Endothelial cell of umbilical vein (primary cell): ENCODE data around the gene MYZAP. TPM values are rescaled to one million over a fixed set of nuclear protein-coding genes. Genes with fewer than 3 reads are reported as not detected.
A peak's percentile ranks its signal among the peaks of the same experiment; 100 is the strongest.

Experiments used
- BruUV-seq: library from RNA; stranded (reverse); fragments of 400-500 nt; replicated peaks from 2 replicates; lab custom pipeline; 2021; lab: Mats Ljungman, UMichigan
- CTCF ChIA-PET: fragments of 300-600, 350-600 bp; sonication (Branson Sonifier 250); formaldehyde crosslinking; loops from one replicate; lab custom pipeline; 2021; ENCODE audit warnings: antibody characterized with exemption, inconsistent platforms; lab: Charles Lee
- POLR2A ChIA-PET: fragments of 300-600, 350-600 bp; sonication (Branson Sonifier 250); formaldehyde crosslinking; loops from one replicate; lab custom pipeline; 2021; ENCODE audit warnings: antibody characterized with exemption, inconsistent platforms; lab: Charles Lee
- DNase-seq: peaks from one replicate; pipeline ENCODE4 v3.0.0-alpha.2; 2011; ENCODE audit warnings: low read depth, low spot score
- FAIRE-seq: peaks from 2 replicates; lab custom pipeline; 2011; peaks lifted over from hg19 to GRCh38; lab: Jason Lieb, UNC
- H2AFZ ChIP-seq: 2 replicates; pipeline ENCODE4 v1.6.0; 2012; ENCODE audit warnings: low read depth, low read length, control low read depth, inconsistent platforms
- H3K27ac ChIP-seq: 2 replicates; pipeline ENCODE4 v1.5.1; 2011; ENCODE audit warnings: low read depth, mild to moderate bottlenecking, control low read depth, low read length, moderate library complexity; ENCODE audit not compliant: insufficient read depth
- H3K27me3 ChIP-seq, 2 experiments: 2 replicates each; pipeline versions ENCODE4 v1.6.0 to v1.6.1; 2011; ENCODE audit warnings: low read length in 2 of 2, mixed read lengths in 1 of 2; ENCODE audit not compliant: control insufficient read depth in 2 of 2, insufficient read depth in 2 of 2
- H3K36me3 ChIP-seq, 2 experiments: 2 replicates in 1 of 2; 3 replicates in 1 of 2; pipeline ENCODE4 v1.5.1; 2011; ENCODE audit warnings: low read length in 2 of 2, mild to moderate bottlenecking in 1 of 2, moderate library complexity in 1 of 2; ENCODE audit not compliant: control insufficient read depth in 2 of 2, insufficient read depth in 2 of 2; ENCODE audit errors: extremely low read depth in 1 of 2
- H3K4me1 ChIP-seq: 3 replicates; pipeline ENCODE4 v1.5.1; 2011; ENCODE audit warnings: mild to moderate bottlenecking, low read length; ENCODE audit not compliant: control insufficient read depth, insufficient read depth; ENCODE audit errors: extremely low read depth
- H3K4me2 ChIP-seq: 2 replicates; pipeline ENCODE4 v1.6.1; 2011; ENCODE audit warnings: low read length, control low read depth, mixed read lengths; ENCODE audit not compliant: insufficient read depth
- H3K4me3 ChIP-seq, 3 experiments: fragments of 200-600 bp in 1 of 3; sonication (generic), shearing (Covaris generic) in 1 of 3; replicated peaks in 1 of 3; 2 replicates each; pipeline ENCODE4 v1.5.1; 2011 to 2016; ENCODE audit warnings: control low read depth in 3 of 3, low read length in 3 of 3, mild to moderate bottlenecking in 2 of 3, inconsistent platforms in 1 of 3, low read depth in 1 of 3, moderate library complexity in 1 of 3; ENCODE audit not compliant: insufficient read depth in 1 of 3
- H3K79me2 ChIP-seq: 2 replicates; pipeline ENCODE4 v1.6.0; 2012; ENCODE audit warnings: low read length, inconsistent platforms; ENCODE audit not compliant: control insufficient read depth, insufficient read depth
- H3K9ac ChIP-seq: replicated peaks from 2 replicates; pipeline ENCODE3; 2011; ENCODE audit warnings: low read length, control low read depth; ENCODE audit not compliant: insufficient read depth; ENCODE audit errors: extremely low read depth
- H3K9me1 ChIP-seq: replicated peaks from 3 replicates; pipeline ENCODE4 v1.6.0; 2011; ENCODE audit warnings: mild to moderate bottlenecking, low read length; ENCODE audit not compliant: control insufficient read depth, insufficient read depth; ENCODE audit errors: extremely low read depth
- H3K9me3 ChIP-seq: replicated peaks from 2 replicates; pipeline ENCODE4 v1.5.1; 2012; ENCODE audit warnings: low read length, inconsistent platforms; ENCODE audit not compliant: control insufficient read depth, insufficient read depth
- H4K20me1 ChIP-seq: replicated peaks from 2 replicates; pipeline ENCODE3; 2011; ENCODE audit warnings: mild to moderate bottlenecking, low read length; ENCODE audit not compliant: control insufficient read depth, insufficient read depth; ENCODE audit errors: extremely low read depth
- EZH2 ChIP-seq: IDR thresholded peaks from 2 replicates; pipeline ENCODE4 v1.6.1; 2012; ENCODE audit warnings: borderline replicate concordance, low read depth, mild to moderate bottlenecking, moderate library complexity, low read length, inconsistent platforms; ENCODE audit not compliant: severe bottlenecking
- FOS ChIP-seq: IDR thresholded peaks from 2 replicates; pipeline ENCODE4 v1.6.1; 2011; ENCODE audit warnings: mild to moderate bottlenecking, low read length, moderate library complexity, borderline replicate concordance; ENCODE audit not compliant: insufficient read depth
- GATA2 ChIP-seq: IDR thresholded peaks from 2 replicates; pipeline ENCODE4 v1.7.0; 2011; ENCODE audit warnings: low read depth, mild to moderate bottlenecking, moderate library complexity, mixed read lengths, low read length; ENCODE audit not compliant: insufficient read length, insufficient read depth
- JUN ChIP-seq: IDR thresholded peaks from 2 replicates; pipeline ENCODE4 v1.6.1; 2011; ENCODE audit warnings: borderline replicate concordance, low read depth; ENCODE audit not compliant: insufficient read length, insufficient read depth
- MYC ChIP-seq: IDR thresholded peaks from one replicate; pipeline ENCODE4 v1.6.1; 2011; ENCODE audit warnings: mild to moderate bottlenecking, low read depth, low read length
- POLR2A ChIP-seq: IDR thresholded peaks from 2 replicates; pipeline ENCODE4 v1.6.1; 2012; ENCODE audit warnings: low read depth, mild to moderate bottlenecking, control low read depth, low read length
- POLR2AphosphoS5 ChIP-seq: IDR thresholded peaks from 2 replicates; pipeline ENCODE4 v1.6.1; 2012; ENCODE audit warnings: low read depth, mild to moderate bottlenecking, control low read depth, low read length, moderate library complexity; ENCODE audit not compliant: insufficient read depth
- dilution Hi-C: fragments of 300-500 bp; cut with MboI; formaldehyde crosslinking; loops from one replicate; pipeline ENCODE4 v1.15.0; 2019; ENCODE audit warnings: low sequenced_read_pairs; ENCODE audit not compliant: extremely low pct_ligation_motif_present
- intact Hi-C: fragments of 100-400 bp; cut with micrococcal nuclease; formaldehyde crosslinking; loops from one replicate; pipeline ENCODE4 v1.10.0; 2022
- polyA plus RNA-seq, 4 experiments: library from polyadenylated mRNA; depleted of rRNA in 3 of 4; stranded (reverse) in 3 of 4; unstranded in 1 of 4; fragments of >200 nt; gene quantifications; 2 replicates each; pipeline versions ENCODE4 v1.2.1 to v1.2.3, GENCODE V29; 2011 to 2012; ENCODE audit warnings: missing spikeins in 1 of 4
- total RNA-seq: library from RNA; stranded (reverse); gene quantifications from 2 replicates; pipeline ENCODE4 v1.2.3, GENCODE V29; 2021
- TF ChIP-seq, protein P1 (sequence below): IDR thresholded peaks from 2 replicates; pipeline ENCODE4 v1.6.1; 2011; ENCODE audit not compliant: insufficient read depth, insufficient read length
- TF ChIP-seq, protein P2 (sequence below), 2 donors: IDR thresholded peaks; 1 replicate in 1 of 2; 2 replicates in 1 of 2; pipeline ENCODE4 v1.5.1; 2011; ENCODE audit warnings: low read length in 2 of 2, mild to moderate bottlenecking in 2 of 2, moderate library complexity in 2 of 2, control low read depth in 1 of 2, inconsistent platforms in 1 of 2, low read depth in 1 of 2; ENCODE audit not compliant: insufficient read depth in 1 of 2; ENCODE audit errors: extremely low read depth in 1 of 2

MYZAP gene
- total and polyA plus RNA-seq, 2 donors (not counting 3 experiments of a cell fraction or from before 2014, with no cell fraction given) = 6.3 to 8.1 TPM

DNA sequence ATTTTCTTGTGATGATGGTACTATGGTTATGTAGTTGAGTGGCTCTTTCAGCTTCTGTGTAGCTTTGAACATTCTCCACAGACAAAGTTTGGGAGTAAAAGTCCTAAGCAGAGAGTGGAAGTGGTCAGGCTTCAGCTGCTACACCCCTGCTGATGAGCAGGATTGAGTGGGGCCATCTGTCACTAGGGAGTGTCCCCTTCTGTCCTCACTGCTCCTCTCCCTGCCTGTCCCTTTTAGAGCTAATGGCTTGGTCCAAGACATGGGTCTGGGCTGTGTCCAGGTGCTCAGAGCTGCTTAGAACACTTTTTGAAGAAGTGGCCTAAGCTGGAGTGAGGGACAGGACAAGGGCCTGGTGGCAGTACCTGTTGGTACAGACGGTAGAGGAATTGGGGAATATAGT is 15.1 kb downstream of the MYZAP start:
- ChIA-PET CTCF (interaction anchor here (0.7 to 1.5 kb wide), 3 partner anchors 9 to 46 kb away, joined by 3 to 4 read pairs (median 4); no protein-coding TSS in a partner anchor), POLR2A (no interaction called here)
- DNase-seq = no peak
- Histone ChIP-seq H3K4me1 (peaks cover 25% of the 10 kb centered on the region), H4K20me1 (no peaks in the 10 kb centered on the region), H3K9ac (no peak overlapping the region), H3K9me3 (no peaks in the 10 kb centered on the region), H3K4me3 (no peak overlapping the region), H3K9me1 (no peaks in the 10 kb centered on the region), H2AFZ (no peak overlapping the region), H3K79me2 (no peaks in the 10 kb centered on the region), H3K36me3 (peaks cover 0 to 13% of the 10 kb centered on the region in 2 experiments), H3K27me3 (no peaks in the 10 kb centered on the region), H3K4me2 (no peak overlapping the region), H3K27ac (no peak overlapping the region)
- no TSS peak for BruUV-seq
- dilution Hi-C loops = no loop called here
- TF ChIP-seq FOS (no peak), POLR2A (no peak), EZH2 (no peak), POLR2AphosphoS5 (no peak), JUN (no peak)
- TF ChIP-seq, protein P1, sequence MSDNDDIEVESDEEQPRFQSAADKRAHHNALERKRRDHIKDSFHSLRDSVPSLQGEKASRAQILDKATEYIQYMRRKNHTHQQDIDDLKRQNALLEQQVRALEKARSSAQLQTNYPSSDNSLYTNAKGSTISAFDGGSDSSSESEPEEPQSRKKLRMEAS = no peak
- FAIRE-seq = no peak
- intact Hi-C loops = no loop called here

GRCh38 chr15:57607570-57608000 is 15.9 kb downstream of the MYZAP start:
- no TSS peak for BruUV-seq
- peaks cover 25% of the 10 kb centered on the region for H3K4me1 ChIP-seq
- TF ChIP-seq POLR2AphosphoS5 = peak; percentile 15
- no peak for TF ChIP-seq EZH2
- no peak for TF ChIP-seq GATA2
- TF ChIP-seq FOS = peak; percentile 31
- TF ChIP-seq, protein P2, sequence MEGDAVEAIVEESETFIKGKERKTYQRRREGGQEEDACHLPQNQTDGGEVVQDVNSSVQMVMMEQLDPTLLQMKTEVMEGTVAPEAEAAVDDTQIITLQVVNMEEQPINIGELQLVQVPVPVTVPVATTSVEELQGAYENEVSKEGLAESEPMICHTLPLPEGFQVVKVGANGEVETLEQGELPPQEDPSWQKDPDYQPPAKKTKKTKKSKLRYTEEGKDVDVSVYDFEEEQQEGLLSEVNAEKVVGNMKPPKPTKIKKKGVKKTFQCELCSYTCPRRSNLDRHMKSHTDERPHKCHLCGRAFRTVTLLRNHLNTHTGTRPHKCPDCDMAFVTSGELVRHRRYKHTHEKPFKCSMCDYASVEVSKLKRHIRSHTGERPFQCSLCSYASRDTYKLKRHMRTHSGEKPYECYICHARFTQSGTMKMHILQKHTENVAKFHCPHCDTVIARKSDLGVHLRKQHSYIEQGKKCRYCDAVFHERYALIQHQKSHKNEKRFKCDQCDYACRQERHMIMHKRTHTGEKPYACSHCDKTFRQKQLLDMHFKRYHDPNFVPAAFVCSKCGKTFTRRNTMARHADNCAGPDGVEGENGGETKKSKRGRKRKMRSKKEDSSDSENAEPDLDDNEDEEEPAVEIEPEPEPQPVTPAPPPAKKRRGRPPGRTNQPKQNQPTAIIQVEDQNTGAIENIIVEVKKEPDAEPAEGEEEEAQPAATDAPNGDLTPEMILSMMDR (IDR thresholded peaks at IDR 0.05; ENCODE audit: extremely low read depth in 1 of 2, insufficient read depth in 1 of 2, low read depth in 1 of 2, low read length in 2 of 2) = no peak
- TF ChIP-seq, protein P1 = no peak
- peak; percentile 28 for TF ChIP-seq JUN
- no peak for TF ChIP-seq MYC
- H3K9me1 ChIP-seq = no peaks in the 10 kb centered on the region
- no peaks in the 10 kb centered on the region for H3K27me3 ChIP-seq
- no peak overlapping the region for H3K4me2 ChIP-seq
- ChIA-PET POLR2A (no interaction called here), CTCF (interaction anchor here (1.6 kb wide), 1 partner anchor 46 kb away, joined by 5 read pairs; no protein-coding TSS in a partner anchor)
- H4K20me1 ChIP-seq = no peaks in the 10 kb centered on the region
- no peaks in the 10 kb centered on the region for H3K9me3 ChIP-seq
- no peak overlapping the region for H3K9ac ChIP-seq
- peak; percentile 79 for FAIRE-seq
- peak; percentile 33 for DNase-seq
- no peak overlapping the region for H2AFZ ChIP-seq
- H3K36me3 ChIP-seq = peaks cover 0 to 13% of the 10 kb centered on the region in 2 experiments
- H3K79me2 ChIP-seq = no peaks in the 10 kb centered on the region
- intact Hi-C loops (no loop called here), dilution Hi-C loops (no loop called here)
- H3K27ac ChIP-seq = no peak overlapping the region
- H3K4me3 ChIP-seq = no peak overlapping the region
